HG03060 (cell line): Measurements from ENCODE around the gene VKORC1.

Experiments
- ATAC-seq: cut with Tn5 transposase; IDR thresholded peaks from one replicate; pipeline ENCODE4 v1.9.1; 2021; ENCODE audit warnings: low read depth, moderate number of reproducible peaks; ENCODE audit not compliant: unreplicated experiment

Gene VKORC1

DNA sequence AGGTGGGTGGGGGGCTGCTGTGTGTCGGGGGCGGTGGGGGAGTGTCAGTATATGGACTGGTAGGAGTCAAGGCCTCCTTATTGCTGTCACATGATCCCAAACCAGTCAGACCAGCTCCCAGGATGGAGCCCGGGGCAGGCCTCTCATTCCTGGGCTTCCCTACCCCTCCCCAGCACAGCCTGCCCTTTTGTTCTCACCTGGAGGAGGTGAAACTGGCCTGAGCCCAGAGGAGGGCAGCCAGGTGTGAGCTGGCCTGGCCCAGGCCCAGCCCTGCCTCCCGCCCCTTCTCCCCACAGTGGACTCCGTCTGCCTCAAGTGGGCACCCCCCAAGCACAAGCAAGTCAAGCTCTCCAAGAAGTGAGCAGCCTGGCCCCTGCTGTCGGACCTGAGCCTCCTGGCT lies 36.3 kb upstream of the VKORC1 start:
- no peak for ATAC-seq

DNA sequence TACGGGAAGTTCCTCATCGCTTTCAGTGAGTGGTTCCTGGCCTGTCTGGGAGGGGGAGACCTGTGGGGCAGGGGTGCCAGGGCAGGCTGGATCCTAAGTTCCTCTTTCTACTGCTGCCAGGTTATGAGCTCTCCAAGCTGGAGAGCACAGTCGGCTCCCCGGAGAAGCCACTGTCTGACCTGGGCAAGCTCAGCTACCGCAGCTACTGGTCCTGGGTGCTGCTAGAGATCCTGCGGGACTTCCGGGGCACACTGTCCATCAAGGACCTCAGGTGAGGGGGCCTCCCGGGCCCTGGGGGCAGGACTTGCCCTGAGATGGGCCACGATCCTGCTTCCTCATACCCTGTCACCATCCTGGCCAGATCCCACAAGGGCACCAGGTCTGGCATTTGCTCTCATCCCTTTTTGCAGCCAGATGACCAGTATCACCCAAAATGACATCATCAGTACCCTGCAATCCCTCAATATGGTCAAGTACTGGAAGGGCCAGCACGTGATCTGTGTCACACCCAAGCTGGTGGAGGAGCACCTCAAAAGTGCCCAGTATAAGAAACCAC lies 35.8 kb upstream of the VKORC1 start:
- ATAC-seq: no peak

DNA sequence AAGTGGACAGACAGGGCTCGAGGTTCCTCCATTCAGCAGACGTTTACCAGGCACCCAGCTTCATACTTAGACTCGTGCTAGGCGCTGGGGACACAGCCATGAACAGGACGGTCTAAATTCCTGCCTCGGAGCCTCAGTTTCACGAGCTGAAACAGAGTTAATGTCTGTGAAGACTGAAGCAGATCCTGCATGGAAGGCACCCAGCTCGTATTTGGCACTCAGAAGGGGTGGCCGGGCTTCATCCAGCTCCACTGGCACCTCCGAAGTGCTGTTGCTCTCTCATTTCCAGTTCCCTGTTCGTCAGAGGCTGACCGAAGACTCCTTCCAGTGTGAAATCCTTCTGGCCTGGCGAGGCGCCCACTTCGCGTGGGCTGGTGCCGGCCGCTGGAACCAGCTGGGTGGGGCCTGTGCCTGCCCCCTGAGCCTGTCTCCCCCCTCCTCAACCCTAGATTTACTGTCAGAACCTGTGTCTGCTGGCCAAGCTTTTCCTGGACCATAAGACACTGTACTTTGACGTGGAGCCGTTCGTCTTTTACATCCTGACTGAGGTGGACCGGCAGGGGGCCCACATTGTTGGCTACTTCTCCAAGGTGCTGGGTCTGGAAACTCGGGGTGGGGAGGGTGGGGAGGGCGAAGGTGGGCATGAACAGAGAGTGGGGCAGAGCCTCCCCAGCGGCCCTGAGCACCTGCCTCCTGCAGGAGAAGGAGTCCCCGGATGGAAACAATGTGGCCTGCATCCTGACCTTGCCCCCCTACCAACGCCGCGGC lies 35.2 kb upstream of the VKORC1 start:
- no peak for ATAC-seq

DNA sequence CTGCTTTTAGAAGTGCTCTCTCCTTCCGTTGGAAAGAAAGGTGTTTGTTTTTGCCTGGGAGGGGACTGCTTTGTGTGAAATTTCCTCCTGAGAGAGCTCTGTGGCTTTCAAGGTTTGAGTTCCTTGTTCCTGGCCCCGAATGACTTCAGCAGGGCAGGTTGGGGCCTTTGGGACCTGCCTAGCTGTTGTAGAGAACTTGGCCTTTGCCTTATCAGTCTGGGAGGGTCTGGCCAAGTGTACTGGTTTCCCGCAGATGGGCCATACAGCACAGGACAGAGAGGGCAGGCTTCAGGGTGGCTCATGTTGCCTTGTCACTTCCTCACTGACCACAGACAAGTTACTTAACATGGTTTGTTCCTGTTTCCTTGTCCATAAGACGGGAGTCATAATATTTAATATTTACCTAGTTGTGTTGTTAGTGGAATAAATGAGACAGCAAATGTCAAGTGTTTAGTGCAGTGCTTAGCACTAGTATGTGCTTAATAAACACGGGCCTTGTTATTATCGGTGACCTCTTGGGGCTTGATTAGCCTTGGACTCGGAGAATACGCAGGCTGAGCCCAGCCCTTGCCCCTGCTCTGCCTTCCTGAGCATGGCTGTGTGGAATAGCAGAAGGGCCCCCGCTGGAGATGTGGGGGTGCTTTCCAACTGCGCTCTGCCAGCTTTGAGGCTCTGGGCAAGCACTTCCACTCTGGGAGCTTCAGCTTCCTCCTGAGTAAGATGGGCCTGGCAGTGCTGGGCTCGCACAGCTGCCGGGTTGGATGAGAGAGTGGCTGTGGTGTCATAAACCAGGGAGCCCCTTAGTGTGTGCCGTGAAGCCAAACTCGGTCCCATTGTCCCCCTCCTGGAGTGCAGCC lies 34.3 kb upstream of the VKORC1 start:
- no peak for ATAC-seq

DNA sequence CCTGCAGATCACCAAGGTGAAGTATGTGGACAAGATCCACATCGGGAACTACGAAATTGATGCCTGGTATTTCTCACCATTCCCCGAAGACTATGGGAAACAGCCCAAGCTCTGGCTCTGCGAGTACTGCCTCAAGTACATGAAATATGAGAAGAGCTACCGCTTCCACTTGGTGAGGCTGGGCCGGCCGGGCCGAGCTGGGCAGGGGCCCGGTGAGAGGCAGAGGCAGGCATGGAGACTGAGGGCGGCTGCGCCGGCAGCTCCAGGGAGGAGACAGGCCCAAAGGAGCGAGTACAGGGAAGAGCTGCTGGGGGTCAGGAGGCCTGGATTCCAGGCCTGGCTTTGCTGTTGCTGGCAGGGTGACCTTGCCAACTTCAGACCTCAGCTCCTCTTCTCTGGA lies 32.6 kb upstream of the VKORC1 start:
- no peak for ATAC-seq

DNA sequence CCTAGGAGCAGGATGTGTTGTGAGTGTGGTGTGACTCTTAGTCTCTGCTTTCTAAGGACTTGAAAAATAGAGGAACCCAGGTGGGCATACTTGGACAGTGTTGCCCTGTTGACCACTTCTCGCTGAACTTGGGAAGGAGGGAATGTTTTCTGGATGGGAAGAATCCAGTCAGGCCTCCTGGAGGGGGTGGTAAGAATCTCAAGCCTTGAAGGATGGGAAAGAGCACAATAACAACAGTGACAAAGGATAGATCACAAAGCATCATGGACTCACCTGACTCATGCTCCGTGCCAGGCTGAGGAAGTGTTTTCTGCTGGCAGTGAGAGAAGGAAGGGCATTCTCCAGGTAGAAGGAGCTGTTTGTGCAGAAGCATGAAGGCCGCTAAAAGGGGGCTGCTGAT lies 31.2 kb upstream of the VKORC1 start:
- no peak for ATAC-seq

DNA sequence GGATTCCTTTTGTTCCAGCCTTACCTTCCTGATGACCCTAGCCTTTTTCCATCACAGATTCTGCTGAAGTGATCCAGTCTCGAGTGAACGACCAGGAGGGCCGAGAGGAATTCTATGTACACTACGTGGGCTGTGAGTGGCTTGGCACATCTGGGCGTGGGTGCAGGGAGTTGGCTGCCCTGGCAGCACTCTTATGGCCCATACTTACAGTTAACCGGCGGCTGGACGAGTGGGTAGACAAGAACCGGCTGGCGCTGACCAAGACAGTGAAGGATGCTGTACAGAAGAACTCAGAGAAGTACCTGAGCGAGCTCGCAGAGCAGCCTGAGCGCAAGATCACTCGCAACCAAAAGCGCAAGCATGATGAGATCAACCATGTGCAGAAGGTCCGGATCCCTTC lies 25.5 kb upstream of the VKORC1 start:
- ATAC-seq: no peak

DNA sequence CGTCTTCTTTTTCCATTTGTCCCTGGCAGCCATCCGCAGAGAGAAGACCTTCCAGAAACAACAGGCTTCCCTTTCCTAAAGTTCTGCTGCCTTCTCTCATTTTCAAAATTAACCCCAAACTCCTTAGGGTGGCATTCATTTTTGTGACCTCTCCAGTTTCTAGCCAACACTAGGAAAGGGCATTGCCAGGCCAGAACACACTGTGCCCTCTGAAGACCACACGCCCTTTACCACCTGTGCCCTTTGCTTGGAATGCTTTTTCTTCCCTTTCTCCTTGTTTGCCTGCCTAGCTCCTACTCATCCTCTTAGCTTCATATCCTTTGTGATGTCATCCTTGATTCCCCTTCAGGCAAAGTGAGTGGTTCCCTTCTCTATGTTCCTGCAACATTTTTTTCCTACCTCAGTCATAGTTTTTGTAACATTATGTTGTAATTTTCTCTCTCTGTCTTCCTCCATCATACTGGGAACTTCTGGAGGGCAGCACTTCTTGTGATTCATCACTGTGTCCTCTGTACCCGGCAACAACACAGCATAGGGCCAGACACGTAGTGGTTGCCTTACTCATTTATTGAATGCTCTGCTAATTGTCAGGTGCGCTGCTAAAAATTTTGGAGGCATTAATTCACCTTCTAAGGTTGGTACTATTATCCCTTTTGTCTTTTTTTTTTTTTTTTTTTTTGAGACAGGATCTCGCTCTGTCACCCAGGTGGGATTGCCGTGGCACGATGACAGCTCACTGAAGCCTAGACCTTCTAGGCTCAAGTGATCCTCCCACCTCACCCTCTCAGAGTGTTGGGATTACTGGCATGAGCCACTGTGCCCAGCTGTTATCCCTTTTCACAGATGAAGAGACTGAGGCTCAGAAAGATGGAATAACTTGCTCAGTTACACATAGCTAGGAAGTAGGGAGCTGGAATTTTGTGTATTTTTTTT lies 23.9 kb upstream of the VKORC1 start:
- ATAC-seq: no peak

DNA sequence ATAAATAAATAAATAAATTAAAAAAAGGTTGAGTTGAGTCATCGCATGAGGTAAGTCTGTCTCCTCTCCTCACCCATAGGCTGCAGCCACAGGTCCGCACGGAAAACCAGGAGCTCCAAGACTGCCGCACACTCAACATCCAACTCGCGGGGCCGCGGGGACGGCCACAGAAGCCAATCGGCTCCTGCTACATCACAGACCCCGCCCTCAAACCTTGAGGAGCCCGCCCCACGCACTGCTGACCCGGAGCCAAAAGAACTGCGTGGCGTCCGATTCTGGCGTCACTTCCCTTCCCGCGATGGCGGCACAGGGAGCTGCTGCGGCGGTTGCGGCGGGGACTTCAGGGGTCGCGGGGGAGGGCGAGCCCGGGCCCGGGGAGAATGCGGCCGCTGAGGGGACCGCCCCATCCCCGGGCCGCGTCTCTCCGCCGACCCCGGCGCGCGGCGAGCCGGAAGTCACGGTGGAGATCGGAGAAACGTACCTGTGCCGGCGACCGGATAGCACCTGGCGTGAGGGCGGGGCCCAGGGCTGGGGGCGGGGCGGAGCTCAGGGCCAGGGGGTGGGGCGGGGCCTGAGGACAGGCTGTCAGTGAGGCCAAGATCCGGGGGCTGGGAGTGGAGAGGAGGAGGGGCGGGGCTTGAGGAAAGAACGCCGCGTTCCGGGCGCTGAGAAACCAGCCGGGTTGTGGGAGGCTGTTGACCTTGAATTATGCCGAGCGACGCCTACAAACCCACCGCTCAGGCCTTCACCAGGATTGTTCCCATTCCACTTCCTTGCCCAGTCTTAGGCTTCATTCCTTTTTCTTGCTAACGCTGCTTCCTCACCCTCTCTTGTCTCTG lies 23.0 kb upstream of the VKORC1 start, which contains the start of gene KAT8:
Gene KAT8, plus strand, starts transcription at position 281 of the 839 bp plus-strand sequence. Its CDS starts 18 bp downstream, at position 299.
- peak; percentile 89 for ATAC-seq

DNA sequence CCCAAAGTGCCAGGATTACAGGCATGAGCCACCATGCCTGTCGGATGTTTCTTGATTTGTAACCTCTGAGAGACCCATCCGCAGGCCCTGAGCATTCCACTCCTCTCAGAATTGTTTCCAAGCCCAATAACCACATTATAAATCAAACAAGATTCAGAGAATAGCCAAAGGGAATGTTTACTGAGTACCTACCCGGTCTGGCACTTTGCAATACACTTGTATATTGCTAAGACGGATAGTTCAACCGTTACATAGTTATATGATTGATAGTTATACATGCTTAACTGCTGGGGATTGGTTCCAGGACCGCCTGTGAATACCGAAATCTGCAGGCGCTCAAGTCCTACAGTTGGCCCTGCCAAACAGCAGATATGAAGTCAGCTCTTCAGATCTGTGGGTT lies 19.9 kb upstream of the VKORC1 start:
- ATAC-seq: no peak

DNA sequence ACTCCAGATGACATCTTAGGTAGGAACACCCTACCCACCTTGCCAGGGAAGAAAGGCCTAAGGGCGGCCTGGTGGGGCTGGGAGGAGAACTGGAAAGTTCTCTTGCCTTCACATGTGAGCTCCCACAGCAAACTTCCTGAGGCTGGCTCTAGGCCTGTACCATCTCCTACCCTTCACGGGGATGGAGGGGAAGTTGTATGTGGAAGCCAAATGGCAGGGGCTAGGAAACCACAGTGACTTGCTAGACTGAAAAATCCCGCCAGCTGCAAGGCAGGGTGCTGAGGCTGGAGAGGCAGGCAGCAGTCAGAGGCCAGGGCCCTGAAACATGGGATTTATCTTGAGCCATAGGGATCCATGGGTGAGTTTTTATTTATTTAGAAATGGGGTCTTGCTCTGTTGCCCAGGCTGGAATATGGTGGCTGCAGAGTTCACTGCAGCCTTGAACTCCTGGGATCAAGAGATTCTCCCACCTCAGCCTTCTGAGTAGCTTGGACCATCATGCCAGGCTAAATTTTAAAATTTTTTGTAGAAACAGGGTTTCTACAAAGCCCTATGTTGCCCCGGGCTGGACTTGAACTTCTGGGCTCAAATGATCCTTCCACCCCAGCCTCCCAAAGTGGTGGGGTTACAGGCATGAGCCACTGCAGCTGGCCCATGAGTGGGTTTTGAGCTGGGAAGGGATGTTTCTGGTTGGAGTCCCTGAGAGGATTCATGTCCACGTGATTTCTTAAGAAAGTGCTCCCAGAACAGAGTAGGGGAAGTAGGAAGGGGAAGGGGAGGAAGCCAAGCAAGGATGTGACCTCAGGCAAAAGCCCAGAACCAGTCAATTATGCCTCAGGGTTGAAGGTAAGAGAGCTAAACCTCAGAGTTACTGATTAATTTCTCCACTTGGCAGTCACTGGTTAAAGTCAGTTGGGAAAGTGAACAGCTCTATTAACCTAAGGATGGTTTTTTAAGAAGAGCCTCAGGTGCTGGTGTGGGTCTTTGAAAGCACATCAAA lies 18.8 kb upstream of the VKORC1 start:
- no peak for ATAC-seq

DNA sequence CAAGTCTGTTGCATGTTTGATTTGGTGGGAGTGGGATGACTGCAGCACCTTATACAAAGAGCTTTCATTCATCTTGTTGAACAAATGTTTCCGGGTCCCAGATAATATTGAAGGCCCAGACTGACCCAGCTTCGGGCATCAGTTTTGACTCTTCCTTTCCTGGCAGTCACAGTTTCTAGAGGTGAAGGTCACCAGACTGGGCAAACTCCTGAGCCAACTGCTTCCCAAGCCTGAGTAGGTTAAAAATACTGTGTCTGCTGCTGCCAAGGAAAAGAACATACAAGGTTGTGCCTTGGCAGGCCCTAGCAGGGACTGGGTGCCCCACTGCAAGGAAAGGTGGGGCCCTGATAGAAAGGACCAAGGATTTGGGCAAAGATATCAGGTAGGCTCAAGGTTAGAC lies 18.1 kb upstream of the VKORC1 start:
- no peak for ATAC-seq

DNA sequence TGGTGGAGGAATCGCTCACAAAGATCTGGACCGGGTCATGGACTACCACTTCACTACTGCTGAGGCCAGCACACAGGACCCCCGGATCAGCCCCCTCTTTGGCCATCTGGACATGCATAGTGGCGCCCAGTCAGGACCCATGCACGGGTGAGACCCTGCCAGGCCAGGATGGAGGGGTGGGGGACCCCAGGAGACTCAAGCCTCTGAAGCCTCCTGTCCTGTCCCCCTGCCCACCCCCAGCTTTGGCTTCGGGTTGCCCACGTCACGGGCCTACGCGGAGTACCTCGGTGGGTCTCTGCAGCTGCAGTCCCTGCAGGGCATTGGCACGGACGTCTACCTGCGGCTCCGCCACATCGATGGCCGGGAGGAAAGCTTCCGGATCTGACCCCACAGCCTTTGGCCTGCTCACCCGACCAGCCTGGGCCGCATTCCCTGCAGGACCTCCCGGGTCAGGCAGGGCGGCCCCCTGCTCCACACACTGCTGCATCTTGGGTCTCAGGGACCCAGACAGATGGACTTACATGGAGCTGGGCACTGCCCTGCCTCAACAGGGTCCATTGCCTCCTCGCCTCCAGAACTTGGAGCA lies 17.4 kb upstream of the VKORC1 start:
- ATAC-seq: no peak

DNA sequence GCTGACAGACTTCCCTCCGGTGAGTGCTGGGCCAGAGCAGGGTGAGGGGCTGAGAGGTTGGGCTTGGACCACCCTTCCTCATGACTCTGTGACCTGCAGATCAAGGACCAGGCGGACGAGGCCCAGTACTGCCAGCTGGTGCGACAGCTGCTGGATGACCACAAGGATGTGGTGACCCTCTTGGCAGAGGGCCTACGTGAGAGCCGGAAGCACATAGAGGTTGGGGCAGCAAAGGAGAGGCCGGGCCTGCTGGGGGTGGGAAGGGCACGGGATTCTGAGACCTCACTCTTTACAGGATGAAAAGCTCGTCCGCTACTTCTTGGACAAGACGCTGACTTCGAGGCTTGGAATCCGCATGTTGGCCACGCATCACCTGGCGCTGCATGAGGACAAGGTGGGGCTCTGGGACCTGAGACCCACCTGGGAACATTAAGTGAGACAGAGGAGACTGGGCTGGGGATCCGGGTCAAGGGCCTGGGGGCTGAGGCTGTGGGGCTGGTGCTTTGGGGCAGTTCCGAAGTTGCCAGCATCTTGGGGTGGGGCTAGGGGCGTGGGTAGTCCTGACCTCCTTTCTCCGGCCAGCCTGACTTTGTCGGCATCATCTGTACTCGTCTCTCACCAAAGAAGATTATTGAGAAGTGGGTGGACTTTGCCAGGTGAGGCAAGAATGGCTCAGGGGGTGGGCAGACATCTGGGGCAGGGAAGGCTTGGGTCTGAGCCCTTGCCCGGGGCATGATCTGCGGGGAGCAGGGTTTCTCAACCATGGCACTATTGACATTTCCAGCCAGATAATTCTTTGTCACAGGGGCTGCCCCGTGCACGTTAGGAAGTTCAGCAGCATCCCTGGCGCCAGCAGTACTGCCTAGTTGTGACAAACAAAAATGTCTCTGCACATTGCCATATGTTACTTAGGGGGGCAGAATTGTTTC lies 15.8 kb upstream of the VKORC1 start:
- no peak for ATAC-seq

DNA sequence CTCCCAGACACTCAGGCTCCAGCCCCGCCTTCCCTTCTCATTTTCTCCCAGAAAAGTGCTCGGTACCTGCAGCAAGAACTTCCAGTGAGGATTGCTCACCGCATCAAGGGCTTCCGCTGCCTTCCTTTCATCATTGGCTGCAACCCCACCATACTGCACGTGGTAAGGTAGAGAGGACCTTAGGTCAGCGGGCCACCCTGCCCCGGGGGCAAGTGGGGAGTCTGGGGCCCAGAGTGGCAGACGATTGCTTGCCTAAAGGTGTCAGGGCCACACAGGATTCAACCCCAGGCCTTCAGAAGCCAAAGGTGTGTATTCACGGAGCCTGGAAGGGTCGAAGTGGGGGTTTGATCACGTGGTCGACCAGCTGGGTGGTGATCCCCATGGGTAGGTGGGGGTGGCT lies 15.0 kb upstream of the VKORC1 start:
- ATAC-seq: no peak

DNA sequence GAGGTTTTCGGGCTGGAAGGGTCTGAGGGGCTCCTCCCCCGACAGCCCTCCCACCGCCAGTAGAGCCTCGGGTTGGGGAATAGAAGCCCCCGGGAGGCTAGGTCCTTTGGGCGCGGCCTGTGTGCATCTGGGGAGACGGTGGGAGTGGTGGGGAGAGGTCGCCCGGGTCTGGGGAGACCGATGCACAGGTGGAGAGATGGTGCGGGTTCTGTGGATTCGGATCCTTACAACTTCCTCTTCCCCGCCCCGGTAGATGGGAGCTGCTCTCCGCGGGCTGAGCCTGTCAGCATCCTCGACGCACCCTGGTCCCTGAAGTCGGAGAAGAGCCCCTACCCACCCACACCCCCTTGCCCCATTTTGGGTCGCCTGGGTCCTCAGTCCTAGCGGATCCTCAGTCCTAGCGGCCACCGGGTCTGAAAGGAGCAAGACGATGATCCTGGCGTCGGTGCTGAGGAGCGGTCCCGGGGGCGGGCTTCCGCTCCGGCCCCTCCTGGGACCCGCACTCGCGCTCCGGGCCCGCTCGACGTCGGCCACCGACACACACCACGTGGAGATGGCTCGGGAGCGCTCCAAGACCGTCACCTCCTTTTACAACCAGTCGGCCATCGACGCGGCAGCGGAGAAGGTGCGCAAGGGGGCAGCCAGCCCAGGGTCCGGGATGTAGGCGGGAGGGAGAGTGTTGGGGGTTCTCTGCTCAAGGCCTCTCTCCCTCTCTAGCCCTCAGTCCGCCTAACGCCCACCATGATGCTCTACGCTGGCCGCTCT lies 14.4 kb upstream of the VKORC1 start:
- no peak for ATAC-seq
